Measurements from ENCODE around the gene ERC1. TPM values are rescaled to one million over a fixed set of nuclear protein-coding genes. Genes with fewer than 3 reads are reported as not detected.
"Not testable (repeated sequence)": the region's sequence is repeated elsewhere in the genome, so short reads cannot be mapped to it uniquely, and the experiment has no call there.

Gene ERC1
- total RNA-seq, 1 donor from 2014 or later = 79.5 TPM

GRCh38 chr12:997505-997904 is 6.5 kb downstream of the ERC1 start:
- no peak for TF ChIP-seq CTCF (IDR thresholded peaks at IDR 0.05)
- no peak overlapping the region for H3K4me3 Mint-ChIP-seq (ENCODE audit: unreplicated experiment)
- H3K4me1 Mint-ChIP-seq (ENCODE audit: unreplicated experiment) = peaks cover 17% of the 10 kb centered on the region
- DNase-seq (ENCODE audit: extremely low spot score, unreplicated experiment) = no peak
- H3K27ac Mint-ChIP-seq (ENCODE audit: unreplicated experiment) = no peak overlapping the region
- no peaks in the 10 kb centered on the region for H3K9me3 Mint-ChIP-seq (ENCODE audit: unreplicated experiment)
- no peaks in the 10 kb centered on the region for H3K27me3 Mint-ChIP-seq (ENCODE audit: unreplicated experiment)
- no peaks in the 10 kb centered on the region for H3K36me3 Mint-ChIP-seq (ENCODE audit: unreplicated experiment)

DNA sequence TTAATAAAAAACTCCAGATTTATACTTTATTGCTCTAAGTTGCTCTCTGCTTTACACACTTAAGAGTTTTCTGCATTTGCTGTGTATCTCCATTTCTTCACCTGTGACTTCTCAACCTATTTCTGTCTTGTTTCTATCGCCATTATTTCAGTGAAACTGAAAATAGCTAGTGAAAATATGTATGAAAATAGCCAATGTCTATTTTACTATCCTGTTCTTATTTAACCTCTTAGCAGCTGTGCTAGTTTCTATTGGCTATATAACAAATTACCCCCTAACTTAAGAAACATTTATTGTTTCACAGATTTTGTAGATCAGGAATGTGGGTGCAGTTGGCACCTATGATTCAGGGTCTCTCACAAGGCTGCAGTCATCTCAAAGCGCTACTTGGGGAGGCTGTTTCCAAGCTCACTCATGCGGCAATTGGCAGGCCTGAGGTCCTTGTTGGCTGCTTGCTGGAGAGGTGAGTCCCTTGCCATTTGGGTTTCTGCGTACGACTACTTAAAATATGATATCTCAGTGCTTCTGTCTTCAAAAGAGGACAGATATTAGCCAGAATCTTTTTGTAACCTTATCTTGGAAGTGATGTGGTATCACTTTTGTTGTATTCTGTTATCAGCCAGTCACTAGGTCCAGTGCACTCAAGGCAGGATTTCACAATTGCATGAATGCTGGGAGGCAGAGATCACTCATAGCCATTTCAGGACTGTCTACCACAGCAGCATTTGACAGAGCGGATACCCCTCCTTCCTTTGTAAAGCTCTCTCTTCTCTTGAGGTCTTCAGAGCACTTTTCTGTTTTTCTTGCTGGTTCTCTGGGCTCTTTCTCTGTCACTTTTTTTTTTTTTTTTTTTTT is 7.2 kb downstream of the ERC1 start:
- no peak for TF ChIP-seq CTCF (IDR thresholded peaks at IDR 0.05)
- DNase-seq (ENCODE audit: extremely low spot score, unreplicated experiment) = no peak
- peaks cover 14% of the 10 kb centered on the region for H3K4me1 Mint-ChIP-seq (ENCODE audit: unreplicated experiment)
- no peaks in the 10 kb centered on the region for H3K36me3 Mint-ChIP-seq (ENCODE audit: unreplicated experiment)
- H3K27me3 Mint-ChIP-seq (ENCODE audit: unreplicated experiment) = no peaks in the 10 kb centered on the region
- no peaks in the 10 kb centered on the region for H3K9me3 Mint-ChIP-seq (ENCODE audit: unreplicated experiment)
- H3K27ac Mint-ChIP-seq (ENCODE audit: unreplicated experiment) = no peak overlapping the region
- no peak overlapping the region for H3K4me3 Mint-ChIP-seq (ENCODE audit: unreplicated experiment)

DNA sequence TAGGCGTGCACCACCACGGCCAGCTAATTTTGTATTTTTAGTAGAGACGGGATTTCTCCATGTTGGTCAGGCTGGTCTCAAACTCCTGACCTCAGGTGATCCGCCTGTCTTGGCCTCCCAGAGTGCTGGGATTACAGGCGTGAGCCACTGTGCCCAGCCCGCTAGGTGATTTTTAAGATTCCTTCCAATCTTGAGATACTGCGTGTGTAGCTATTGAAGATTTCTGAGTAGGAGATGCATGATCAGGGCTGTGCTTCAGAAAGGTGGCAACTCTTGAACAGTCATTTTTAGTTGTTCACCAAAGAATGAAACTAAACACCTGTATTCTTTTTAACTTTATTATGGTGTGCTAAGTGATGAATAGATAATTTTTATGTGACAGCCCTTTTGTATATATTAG is 8.7 kb downstream of the ERC1 start:
- not testable (repeated sequence) for H3K4me3 Mint-ChIP-seq (ENCODE audit: unreplicated experiment); H3K27ac Mint-ChIP-seq (ENCODE audit: unreplicated experiment); H3K27me3 Mint-ChIP-seq (ENCODE audit: unreplicated experiment); DNase-seq (ENCODE audit: extremely low spot score, unreplicated experiment); H3K9me3 Mint-ChIP-seq (ENCODE audit: unreplicated experiment); H3K36me3 Mint-ChIP-seq (ENCODE audit: unreplicated experiment)
- H3K4me1 Mint-ChIP-seq (ENCODE audit: unreplicated experiment) = peaks cover 11% of the 10 kb centered on the region

GRCh38 chr12:1001507-1001906 is 10.5 kb downstream of the ERC1 start:
- H3K36me3 Mint-ChIP-seq (ENCODE audit: unreplicated experiment) = peaks cover 2% of the 10 kb centered on the region
- no peaks in the 10 kb centered on the region for H3K27me3 Mint-ChIP-seq (ENCODE audit: unreplicated experiment)
- H3K4me3 Mint-ChIP-seq (ENCODE audit: unreplicated experiment) = no peak overlapping the region

GRCh38 chr12:1003600-1004271 is 12.7 kb downstream of the ERC1 start:
- no peak for DNase-seq (ENCODE audit: extremely low spot score, unreplicated experiment)

More at GRCh38 chr12:1001507-1001906, 10.5 kb downstream of the ERC1 start:
- DNase-seq (ENCODE audit: extremely low spot score, unreplicated experiment) = no peak
- Mint-ChIP-seq H3K9me3 (ENCODE audit: unreplicated experiment) (no peaks in the 10 kb centered on the region), H3K27ac (ENCODE audit: unreplicated experiment) (no peak overlapping the region), H3K4me1 (ENCODE audit: unreplicated experiment) (peaks cover 1% of the 10 kb centered on the region)
- TF ChIP-seq CTCF (IDR thresholded peaks at IDR 0.05) = no peak

More at GRCh38 chr12:1003600-1004271, 12.7 kb downstream of the ERC1 start:
- Mint-ChIP-seq H3K4me3 (ENCODE audit: unreplicated experiment) (no peak overlapping the region), H3K27ac (ENCODE audit: unreplicated experiment) (no peak overlapping the region), H3K9me3 (ENCODE audit: unreplicated experiment) (no peaks in the 10 kb centered on the region), H3K36me3 (ENCODE audit: unreplicated experiment) (peaks cover 2% of the 10 kb centered on the region), H3K27me3 (ENCODE audit: unreplicated experiment) (no peaks in the 10 kb centered on the region), H3K4me1 (ENCODE audit: unreplicated experiment) (peaks cover 1% of the 10 kb centered on the region)
- no peak for TF ChIP-seq CTCF (IDR thresholded peaks at IDR 0.05)
